ENCODE measurements around the gene PPP4R3A.

DNA sequence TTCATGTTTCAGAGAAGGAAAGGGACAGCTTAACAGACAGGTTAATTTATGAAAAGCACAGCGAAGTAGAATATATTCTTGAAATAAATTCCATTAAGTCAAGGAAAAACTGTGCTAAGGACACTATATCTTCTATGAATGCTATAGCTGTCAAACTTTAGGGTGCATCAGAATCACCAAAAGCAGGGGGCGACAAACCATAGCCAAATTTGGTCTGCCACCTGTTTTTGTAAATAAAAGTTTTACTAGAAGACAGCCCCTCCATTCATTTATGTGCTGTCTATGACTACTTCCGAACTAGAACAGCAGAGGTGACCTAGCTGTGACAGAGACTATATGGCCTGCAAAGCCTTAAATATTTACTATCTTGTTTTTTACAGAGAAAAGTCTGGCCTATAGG lies 25.9 kb downstream of the PPP4R3A start:
- TF ChIP-seq, protein P1, sequence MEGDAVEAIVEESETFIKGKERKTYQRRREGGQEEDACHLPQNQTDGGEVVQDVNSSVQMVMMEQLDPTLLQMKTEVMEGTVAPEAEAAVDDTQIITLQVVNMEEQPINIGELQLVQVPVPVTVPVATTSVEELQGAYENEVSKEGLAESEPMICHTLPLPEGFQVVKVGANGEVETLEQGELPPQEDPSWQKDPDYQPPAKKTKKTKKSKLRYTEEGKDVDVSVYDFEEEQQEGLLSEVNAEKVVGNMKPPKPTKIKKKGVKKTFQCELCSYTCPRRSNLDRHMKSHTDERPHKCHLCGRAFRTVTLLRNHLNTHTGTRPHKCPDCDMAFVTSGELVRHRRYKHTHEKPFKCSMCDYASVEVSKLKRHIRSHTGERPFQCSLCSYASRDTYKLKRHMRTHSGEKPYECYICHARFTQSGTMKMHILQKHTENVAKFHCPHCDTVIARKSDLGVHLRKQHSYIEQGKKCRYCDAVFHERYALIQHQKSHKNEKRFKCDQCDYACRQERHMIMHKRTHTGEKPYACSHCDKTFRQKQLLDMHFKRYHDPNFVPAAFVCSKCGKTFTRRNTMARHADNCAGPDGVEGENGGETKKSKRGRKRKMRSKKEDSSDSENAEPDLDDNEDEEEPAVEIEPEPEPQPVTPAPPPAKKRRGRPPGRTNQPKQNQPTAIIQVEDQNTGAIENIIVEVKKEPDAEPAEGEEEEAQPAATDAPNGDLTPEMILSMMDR (conservative IDR thresholded peaks at IDR 0.05; ENCODE audit: low read length), result peak; percentile 76
- no peak for TF ChIP-seq EZH2phosphoT487 (IDR thresholded peaks at IDR 0.05; ENCODE audit: borderline replicate concordance, low read depth, low read length)

All from OCI-LY7 (cell line).